Loucy (cell line): ENCODE data around the gene DNLZ.

ENCODE experiments used
- H2AFZ ChIP-seq: fragments of 200-600 bp; sonication (generic); 2 replicates; pipeline ENCODE4 v1.6.0; 2016; ENCODE audit warnings: antibody characterized with exemption, mild to moderate bottlenecking, low read length, moderate library complexity
- H3F3A ChIP-seq: fragments of 200-600 bp; 2 replicates; pipeline ENCODE4 v1.6.0; 2016; ENCODE audit warnings: antibody characterized with exemption, low read depth, mild to moderate bottlenecking
- H3K27me3 ChIP-seq: fragments of 200-600 bp; sonication (generic); 2 replicates; pipeline ENCODE4 v1.6.1; 2014; ENCODE audit warnings: low read length, mild to moderate bottlenecking; ENCODE audit not compliant: insufficient read depth, poor library complexity, severe bottlenecking
- H3K36me3 ChIP-seq: fragments of 200-600 bp; sonication (generic); 2 replicates; pipeline ENCODE4 v1.6.1; 2016; ENCODE audit warnings: low read length; ENCODE audit not compliant: insufficient read depth
- H3K4me1 ChIP-seq: fragments of 200-600 bp; sonication (generic); 2 replicates; pipeline ENCODE4 v1.5.1; 2014; ENCODE audit warnings: low read length, mild to moderate bottlenecking; ENCODE audit not compliant: insufficient read depth, poor library complexity, severe bottlenecking
- H3K4me2 ChIP-seq: fragments of 200-600 bp; sonication (generic); 2 replicates; pipeline ENCODE4 v1.6.0; 2014; ENCODE audit warnings: antibody characterized with exemption, low read length, low read depth, mild to moderate bottlenecking; ENCODE audit not compliant: poor library complexity, severe bottlenecking
- H3K4me3 ChIP-seq: fragments of 200-600 bp; sonication (generic); 2 replicates; pipeline ENCODE4 v1.5.1; 2014; ENCODE audit warnings: low read length, mild to moderate bottlenecking, mixed read lengths; ENCODE audit not compliant: poor library complexity, severe bottlenecking
- H3K79me2 ChIP-seq: fragments of 200-600 bp; sonication (generic); 2 replicates; pipeline ENCODE4 v1.6.1; 2014; ENCODE audit warnings: low read length; ENCODE audit not compliant: insufficient read depth
- H3K9ac ChIP-seq: fragments of 200-600 bp; sonication (generic); 2 replicates; pipeline ENCODE4 v1.6.0; 2014; ENCODE audit warnings: mild to moderate bottlenecking, low read depth, low read length, moderate library complexity; ENCODE audit not compliant: poor library complexity, severe bottlenecking
- H3K9me2 ChIP-seq: fragments of 200-600 bp; sonication (generic); replicated peaks from 2 replicates; pipeline ENCODE4 v1.6.1; 2016; ENCODE audit warnings: low read depth, low read length, mixed read lengths
- H3K9me3 ChIP-seq: fragments of 200-600 bp; sonication (generic); 2 replicates; pipeline ENCODE4 v1.6.1; 2014; ENCODE audit warnings: mild to moderate bottlenecking, antibody characterized with exemption, low read length, low read depth; ENCODE audit not compliant: insufficient read depth
- H4K20me1 ChIP-seq: fragments of 200-600 bp; sonication (generic); 2 replicates; pipeline ENCODE4 v1.6.0; 2014; ENCODE audit warnings: antibody characterized with exemption, low read length, mild to moderate bottlenecking; ENCODE audit not compliant: insufficient read depth, poor library complexity, severe bottlenecking
- EZH2phosphoT487 ChIP-seq: fragments of 200-600 bp; IDR thresholded peaks from 2 replicates; pipeline ENCODE4 v1.6.1; 2018; ENCODE audit warnings: antibody characterized with exemption, mild to moderate bottlenecking, moderate library complexity, borderline replicate concordance
- TF ChIP-seq, protein P1 (sequence below): fragments of 200-600 bp; sonication (generic); conservative IDR thresholded peaks from 2 replicates; pipeline ENCODE4 v1.5.1; 2014; ENCODE audit warnings: mild to moderate bottlenecking, antibody characterized with exemption, low read length

DNLZ gene

DNA sequence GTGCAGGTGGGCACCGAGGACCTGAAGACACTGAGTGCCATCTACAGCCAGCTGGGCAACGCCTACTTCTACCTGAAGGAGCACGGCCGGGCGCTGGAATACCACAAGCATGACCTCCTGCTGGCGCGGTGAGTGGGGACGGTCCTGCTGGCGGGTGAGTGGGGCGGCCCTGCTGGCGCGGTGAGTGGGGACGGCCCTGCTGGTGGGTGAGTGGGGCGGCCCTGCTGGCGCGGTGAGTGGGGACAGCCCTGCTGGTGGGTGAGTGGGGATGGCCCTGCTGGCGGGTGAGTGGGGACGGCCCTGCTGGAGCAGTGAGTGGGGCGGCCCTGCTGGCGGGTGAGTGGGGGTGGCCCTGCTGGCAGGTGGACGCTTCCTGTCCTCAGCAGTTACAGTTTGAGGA lies 29.0 kb downstream of the DNLZ start:
- no peaks in the 10 kb centered on the region for H3K27me3 ChIP-seq
- peaks cover 5% of the 10 kb centered on the region for H4K20me1 ChIP-seq
- H3F3A ChIP-seq, result no peaks in the 10 kb centered on the region
- no peak overlapping the region for H2AFZ ChIP-seq
- H3K9me3 ChIP-seq, result no peaks in the 10 kb centered on the region
- no peak overlapping the region for H3K4me3 ChIP-seq
- no peak overlapping the region for H3K4me2 ChIP-seq
- H3K9me2 ChIP-seq, result no peaks in the 10 kb centered on the region
- peaks cover 6% of the 10 kb centered on the region for H3K4me1 ChIP-seq
- no peak overlapping the region for H3K9ac ChIP-seq
- TF ChIP-seq, protein P1, sequence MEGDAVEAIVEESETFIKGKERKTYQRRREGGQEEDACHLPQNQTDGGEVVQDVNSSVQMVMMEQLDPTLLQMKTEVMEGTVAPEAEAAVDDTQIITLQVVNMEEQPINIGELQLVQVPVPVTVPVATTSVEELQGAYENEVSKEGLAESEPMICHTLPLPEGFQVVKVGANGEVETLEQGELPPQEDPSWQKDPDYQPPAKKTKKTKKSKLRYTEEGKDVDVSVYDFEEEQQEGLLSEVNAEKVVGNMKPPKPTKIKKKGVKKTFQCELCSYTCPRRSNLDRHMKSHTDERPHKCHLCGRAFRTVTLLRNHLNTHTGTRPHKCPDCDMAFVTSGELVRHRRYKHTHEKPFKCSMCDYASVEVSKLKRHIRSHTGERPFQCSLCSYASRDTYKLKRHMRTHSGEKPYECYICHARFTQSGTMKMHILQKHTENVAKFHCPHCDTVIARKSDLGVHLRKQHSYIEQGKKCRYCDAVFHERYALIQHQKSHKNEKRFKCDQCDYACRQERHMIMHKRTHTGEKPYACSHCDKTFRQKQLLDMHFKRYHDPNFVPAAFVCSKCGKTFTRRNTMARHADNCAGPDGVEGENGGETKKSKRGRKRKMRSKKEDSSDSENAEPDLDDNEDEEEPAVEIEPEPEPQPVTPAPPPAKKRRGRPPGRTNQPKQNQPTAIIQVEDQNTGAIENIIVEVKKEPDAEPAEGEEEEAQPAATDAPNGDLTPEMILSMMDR, result no peak
- no peak for TF ChIP-seq EZH2phosphoT487
- peaks cover 11% of the 10 kb centered on the region; the same call in 1 of the 2 replicates for H3K79me2 ChIP-seq
- H3K36me3 ChIP-seq, result no peaks in the 10 kb centered on the region

DNA sequence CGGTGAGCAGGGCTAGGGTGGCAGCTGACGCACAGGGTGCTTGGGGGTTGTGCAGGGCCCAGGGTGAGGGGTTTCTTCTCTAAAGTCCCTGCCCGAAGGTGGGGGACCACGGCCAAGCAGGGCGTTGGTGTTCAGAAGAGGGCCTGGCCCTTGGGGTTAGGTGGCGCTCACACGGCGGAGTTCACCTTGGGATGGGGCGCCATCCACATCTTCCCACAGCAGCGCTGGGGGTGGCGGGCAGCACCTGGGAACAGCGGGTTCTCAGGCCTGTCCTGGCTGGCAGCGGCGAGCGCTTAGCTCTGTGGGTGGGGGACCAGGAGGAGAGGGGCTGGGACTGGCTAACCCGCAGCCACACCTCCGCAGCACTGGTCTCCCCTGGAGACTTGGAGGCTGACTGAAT lies 30.1 kb downstream of the DNLZ start:
- no peaks in the 10 kb centered on the region for H3K9me3 ChIP-seq
- H3K4me1 ChIP-seq, result peaks cover 17% of the 10 kb centered on the region
- no peaks in the 10 kb centered on the region for H3F3A ChIP-seq
- no peak for TF ChIP-seq EZH2phosphoT487
- TF ChIP-seq, protein P1, result no peak
- H3K27me3 ChIP-seq, result no peaks in the 10 kb centered on the region
- no peaks in the 10 kb centered on the region for H3K9me2 ChIP-seq
- H2AFZ ChIP-seq, result no peak overlapping the region
- H4K20me1 ChIP-seq, result peaks cover 8% of the 10 kb centered on the region
- no peak overlapping the region for H3K9ac ChIP-seq
- no peaks in the 10 kb centered on the region for H3K36me3 ChIP-seq
- H3K4me2 ChIP-seq, result no peak overlapping the region
- no peak overlapping the region for H3K4me3 ChIP-seq
- peaks cover 22% of the 10 kb centered on the region for H3K79me2 ChIP-seq

DNA sequence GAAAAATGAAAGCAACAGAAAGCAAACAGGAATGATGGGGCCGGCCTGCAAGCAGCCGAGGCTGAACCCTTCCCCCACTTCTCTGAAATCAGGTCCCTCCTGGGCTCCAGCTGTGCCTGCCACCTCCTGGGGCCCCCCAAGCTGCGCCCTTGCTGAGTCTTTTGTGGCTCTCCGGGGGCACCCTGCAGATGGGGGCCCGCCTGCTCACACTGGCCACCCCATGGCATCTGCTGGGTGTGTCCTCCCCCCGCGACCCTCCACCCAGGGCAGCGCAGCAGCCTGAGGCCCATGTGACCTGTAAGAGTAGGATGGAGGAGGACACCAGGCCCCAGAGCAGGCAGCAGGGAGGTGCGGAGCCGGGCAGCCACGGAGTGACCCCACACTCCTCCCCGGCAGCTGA lies 30.5 kb downstream of the DNLZ start:
- H3K27me3 ChIP-seq, result no peaks in the 10 kb centered on the region
- H3K9me3 ChIP-seq, result no peaks in the 10 kb centered on the region
- no peak overlapping the region for H3K9ac ChIP-seq
- peaks cover 26% of the 10 kb centered on the region for H3K79me2 ChIP-seq
- H4K20me1 ChIP-seq, result peaks cover 10% of the 10 kb centered on the region
- H2AFZ ChIP-seq, result no peak overlapping the region
- H3F3A ChIP-seq, result no peaks in the 10 kb centered on the region
- no peak overlapping the region for H3K4me3 ChIP-seq
- H3K9me2 ChIP-seq, result no peaks in the 10 kb centered on the region
- H3K4me1 ChIP-seq, result peaks cover 21% of the 10 kb centered on the region
- TF ChIP-seq, protein P1, result no peak
- TF ChIP-seq EZH2phosphoT487, result no peak
- no peaks in the 10 kb centered on the region for H3K36me3 ChIP-seq
- no peak overlapping the region for H3K4me2 ChIP-seq
